SK-N-MC (cell line): ENCODE data around the gene TRDMT1.

Source experiments
- DNase-seq: peaks from one replicate; pipeline ENCODE4 v3.0.0-alpha.2; 2011; ENCODE audit warnings: low read depth, low spot score
- H3K27ac ChIP-seq: fragments of 200-600 bp; sonication (generic); 2 replicates; pipeline ENCODE4 v1.5.1; 2016; ENCODE audit warnings: mixed run types
- H3K36me3 ChIP-seq: fragments of 200-600 bp; sonication (generic); 2 replicates; pipeline ENCODE4 v1.6.1; 2017; ENCODE audit warnings: antibody characterized with exemption, low read length, mixed read lengths; ENCODE audit not compliant: insufficient read depth
- H3K4me3 ChIP-seq: fragments of 200-600 bp; sonication (generic); 2 replicates; pipeline ENCODE4 v1.5.1; 2016
- H3K9ac ChIP-seq: fragments of 200-600 bp; sonication (generic); 2 replicates; pipeline ENCODE4 v1.8.0; 2017; ENCODE audit warnings: mixed run types, mixed read lengths; ENCODE audit not compliant: insufficient read length
- H3K9me3 ChIP-seq: fragments of 200-600 bp; sonication (generic); 2 replicates; pipeline ENCODE4 v1.6.1; 2017; ENCODE audit warnings: low read depth, mild to moderate bottlenecking, antibody characterized with exemption, low read length, moderate library complexity, mixed read lengths
- EZH2 ChIP-seq: fragments of 200-600 bp; sonication (generic); IDR thresholded peaks from one replicate; pipeline ENCODE4 v1.6.1; 2017; ENCODE audit warnings: antibody characterized with exemption
- FOXP2 ChIP-seq: optimal IDR thresholded peaks from 2 replicates; pipeline ENCODE3; 2011; ENCODE audit warnings: mild to moderate bottlenecking, moderate library complexity; ENCODE audit not compliant: insufficient read depth; ENCODE audit errors: extremely low read length, control extremely low read depth
- POLR2AphosphoS5 ChIP-seq: IDR thresholded peaks from 2 replicates; pipeline ENCODE4 v1.6.1; 2012; ENCODE audit warnings: mild to moderate bottlenecking, low read depth, low read length, borderline replicate concordance

TRDMT1 gene

DNA sequence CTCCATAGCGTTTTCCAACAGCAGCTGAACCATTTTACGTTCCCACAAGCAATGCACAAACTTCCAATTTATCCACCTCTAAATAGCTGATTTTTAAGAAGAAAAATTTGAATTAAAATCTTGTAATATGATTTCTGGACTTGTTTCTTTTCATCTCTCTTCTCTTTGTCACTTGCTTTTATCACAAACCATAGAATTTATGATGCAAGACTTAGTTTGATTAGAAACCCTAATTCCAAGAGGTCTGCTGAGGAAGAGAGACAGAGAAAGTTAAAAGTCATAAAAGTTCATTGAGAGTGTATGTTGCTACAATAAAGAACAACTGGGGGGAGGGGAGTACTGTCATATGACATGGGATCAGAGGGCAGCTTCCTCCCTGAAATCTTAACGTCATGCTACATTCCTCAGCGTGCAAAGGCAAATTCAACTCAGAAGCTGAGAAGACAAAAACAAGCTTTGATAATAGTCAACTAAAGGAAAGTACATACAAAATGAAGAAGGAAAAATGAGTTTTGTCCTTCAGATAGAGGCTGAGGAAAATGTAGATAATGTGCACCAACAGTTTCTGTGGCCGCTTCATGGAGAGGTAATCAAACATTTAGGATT lies 53.5 kb downstream of the TRDMT1 start:
- no peak overlapping the region for H3K9ac ChIP-seq
- H3K36me3 ChIP-seq: no peaks in the 10 kb centered on the region
- H3K4me3 ChIP-seq: no peak overlapping the region
- H3K27ac ChIP-seq: no peak overlapping the region
- DNase-seq: no peak
- TF ChIP-seq EZH2 (no peak), FOXP2 (no peak), POLR2AphosphoS5 (no peak)
- no peaks in the 10 kb centered on the region for H3K9me3 ChIP-seq

DNA sequence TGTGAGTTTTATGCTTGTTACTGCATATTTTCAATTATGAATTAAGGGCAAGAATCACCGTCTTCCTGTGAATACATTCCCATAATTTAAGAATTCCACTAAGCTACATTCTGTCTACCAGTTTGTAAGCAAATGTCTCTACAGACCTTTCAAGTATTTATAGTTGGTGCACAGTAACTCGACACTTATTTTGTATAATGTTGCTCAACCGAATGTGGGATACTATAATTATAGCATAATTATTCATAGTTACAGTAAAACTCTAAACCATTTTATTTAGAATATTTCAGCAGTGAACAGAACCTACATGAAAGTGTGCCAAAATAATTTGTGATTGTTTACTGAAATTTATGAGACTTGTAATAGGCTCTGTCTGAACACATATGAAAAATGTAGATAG lies 54.6 kb downstream of the TRDMT1 start:
- no peaks in the 10 kb centered on the region for H3K36me3 ChIP-seq
- no peaks in the 10 kb centered on the region for H3K9me3 ChIP-seq
- no peak overlapping the region for H3K27ac ChIP-seq
- TF ChIP-seq POLR2AphosphoS5 (no peak), FOXP2 (no peak), EZH2 (no peak)
- H3K4me3 ChIP-seq: no peak overlapping the region
- no peak overlapping the region for H3K9ac ChIP-seq
- DNase-seq: no peak

DNA sequence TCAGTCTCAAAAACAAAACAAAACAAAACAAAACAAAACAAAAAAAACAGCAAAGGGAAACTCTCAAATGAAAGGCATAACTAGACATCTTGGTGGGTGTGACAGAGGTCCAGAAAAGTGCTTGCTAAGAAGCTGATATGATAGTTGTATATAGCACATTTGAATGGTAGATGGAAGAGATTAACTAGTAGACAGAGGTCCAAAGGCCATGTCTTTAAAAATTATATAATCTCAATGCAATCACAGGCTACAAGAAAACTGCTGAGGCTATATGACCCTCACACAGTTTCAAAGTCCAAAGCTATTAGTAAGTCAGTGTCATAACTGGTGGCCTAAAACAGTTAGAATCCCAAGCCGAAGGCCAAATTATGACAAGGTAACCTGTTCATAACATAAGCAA lies 56.2 kb downstream of the TRDMT1 start:
- Histone ChIP-seq H3K9me3 (no peaks in the 10 kb centered on the region), H3K27ac (no peak overlapping the region), H3K9ac (no peak overlapping the region), H3K36me3 (no peaks in the 10 kb centered on the region), H3K4me3 (no peak overlapping the region)
- no peak for TF ChIP-seq EZH2
- TF ChIP-seq FOXP2: no peak
- TF ChIP-seq POLR2AphosphoS5: no peak
- no peak for DNase-seq

- H3K9me3 ChIP-seq: no peaks in the 10 kb centered on the region
- TF ChIP-seq POLR2AphosphoS5 (no peak), FOXP2 (no peak), EZH2 (no peak)
- no peak overlapping the region for H3K9ac ChIP-seq
- no peak for DNase-seq
- H3K36me3 ChIP-seq: no peaks in the 10 kb centered on the region
- no peak overlapping the region for H3K4me3 ChIP-seq
- no peak overlapping the region for H3K27ac ChIP-seq
These were observed 56.7 kb downstream of the TRDMT1 start for GRCh38 chr10:17144757-17145156.

DNA sequence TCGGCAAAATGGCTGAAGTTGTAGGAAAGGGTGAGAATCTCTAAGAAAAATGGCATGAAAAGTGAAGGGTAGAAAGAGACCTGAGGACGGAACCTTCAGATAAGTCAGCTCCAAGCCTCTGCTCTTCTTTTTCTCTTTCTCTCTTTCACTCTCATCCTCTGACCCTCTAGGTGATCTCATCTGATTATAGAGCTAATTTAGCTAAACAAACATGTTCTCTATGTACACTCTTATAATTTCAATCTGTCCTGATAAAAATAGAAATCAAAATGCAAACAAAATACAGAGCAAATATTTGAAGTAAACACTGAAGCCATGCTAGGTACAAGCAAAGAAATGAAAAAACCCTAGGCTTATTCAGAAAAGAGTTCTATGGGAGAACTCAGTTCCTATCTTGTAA lies 57.4 kb downstream of the TRDMT1 start:
- Histone ChIP-seq H3K36me3 (no peaks in the 10 kb centered on the region), H3K9ac (no peak overlapping the region), H3K9me3 (no peaks in the 10 kb centered on the region), H3K27ac (no peak overlapping the region), H3K4me3 (no peak overlapping the region)
- TF ChIP-seq EZH2 (no peak), POLR2AphosphoS5 (no peak), FOXP2 (no peak)
- DNase-seq: no peak

GRCh38 chr10:17143055-17143690 lies 58.3 kb downstream of the TRDMT1 start:
- Histone ChIP-seq H3K27ac (no peak overlapping the region), H3K36me3 (no peaks in the 10 kb centered on the region), H3K9me3 (no peaks in the 10 kb centered on the region), H3K4me3 (no peak overlapping the region), H3K9ac (no peak overlapping the region)
- TF ChIP-seq EZH2 (no peak), POLR2AphosphoS5 (no peak), FOXP2 (no peak)
- DNase-seq: no peak

GRCh38 chr10:17141504-17142229 lies 59.8 kb downstream of the TRDMT1 start:
- TF ChIP-seq POLR2AphosphoS5: no peak
- Histone ChIP-seq H3K27ac (no peak overlapping the region), H3K36me3 (no peaks in the 10 kb centered on the region), H3K4me3 (no peak overlapping the region), H3K9me3 (no peaks in the 10 kb centered on the region), H3K9ac (no peak overlapping the region)
- DNase-seq: no peak

GRCh38 chr10:17140386-17140761 lies 61.1 kb downstream of the TRDMT1 start:
- Histone ChIP-seq H3K9ac (no peak overlapping the region), H3K4me3 (no peak overlapping the region), H3K9me3 (no peaks in the 10 kb centered on the region), H3K36me3 (no peaks in the 10 kb centered on the region), H3K27ac (no peak overlapping the region)
- TF ChIP-seq POLR2AphosphoS5: no peak
- no peak for DNase-seq

DNA sequence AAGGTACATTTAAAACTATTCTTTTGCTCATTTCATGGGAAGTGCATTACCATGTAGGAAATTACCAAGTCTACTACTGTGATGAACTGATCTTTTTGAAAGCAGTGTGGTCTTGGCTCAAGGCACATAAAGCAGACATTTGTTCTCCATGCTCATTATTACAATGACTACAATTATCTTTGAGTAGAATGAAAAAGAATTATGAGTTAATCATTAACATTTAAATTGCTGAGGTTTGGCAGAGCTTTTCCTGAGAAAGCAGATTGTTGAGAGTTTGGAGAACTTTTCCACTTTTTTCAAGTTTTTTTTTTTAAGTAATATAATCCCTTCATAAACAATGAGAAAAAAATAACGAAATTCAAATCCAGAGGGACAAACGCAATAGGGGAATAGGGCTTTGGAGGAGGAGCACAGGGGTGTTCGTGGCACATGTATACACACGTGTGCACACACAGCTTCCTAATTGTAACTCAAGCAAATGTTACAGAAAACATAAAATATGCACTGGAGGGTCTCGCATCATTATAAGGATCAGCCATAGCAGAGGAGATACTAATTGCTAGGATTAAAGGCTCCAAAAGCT lies 62.9 kb downstream of the TRDMT1 start:
- Histone ChIP-seq H3K27ac (no peak overlapping the region), H3K9me3 (no peaks in the 10 kb centered on the region), H3K4me3 (no peak overlapping the region), H3K9ac (no peak overlapping the region), H3K36me3 (no peaks in the 10 kb centered on the region)
- TF ChIP-seq FOXP2: no peak
- no peak for TF ChIP-seq POLR2AphosphoS5
- no peak for TF ChIP-seq EZH2
- DNase-seq: peak; percentile 5
